Panc1 (cell line): ENCODE results near the gene H1-8. TPM values are rescaled to one million over a fixed set of nuclear protein-coding genes. Genes with fewer than 3 reads are reported as not detected.
"Not testable (repeated sequence)": the region's sequence is repeated elsewhere in the genome, so short reads cannot be mapped to it uniquely, and the experiment has no call there.

Experiments
- ATAC-seq: fragments of 200-7000 bp; cut with Tn5 transposase; 2 replicates; pipeline ENCODE4 v1.9.1; 2020; ENCODE audit warnings: mild to moderate bottlenecking, moderate library complexity
- BruUV-seq: library from RNA; stranded (reverse); fragments of 400-500 nt; replicated peaks from 2 replicates; lab custom pipeline; 2021; lab: Mats Ljungman, UMichigan
- CTCF ChIA-PET: fragments of 300-600 bp; sonication (Branson Sonifier 250); formaldehyde crosslinking; loops from one replicate; lab custom pipeline; 2022; ENCODE audit warnings: antibody characterized with exemption; lab: Charles Lee
- POLR2A ChIA-PET: fragments of 300-600 bp; sonication (Branson Sonifier 250); formaldehyde crosslinking; loops from one replicate; lab custom pipeline; 2022; ENCODE audit warnings: antibody characterized with exemption; lab: Charles Lee
- DNase-seq: peaks from one replicate; pipeline ENCODE4 v3.0.0-alpha.2; 2010; ENCODE audit warnings: low read depth, low spot score
- H3K27ac ChIP-seq: 2 replicates; pipeline ENCODE4 v1.5.1; 2011; ENCODE audit warnings: mild to moderate bottlenecking, low read length, inconsistent platforms
- H3K27me3 ChIP-seq: fragments of 200-500 bp; sonication (Bioruptor generic); 2 replicates; pipeline ENCODE4 v1.6.0; 2014; ENCODE audit warnings: low read length, inconsistent platforms; ENCODE audit not compliant: control insufficient read depth, insufficient read depth
- H3K36me3 ChIP-seq: fragments of 200-500 bp; sonication (Bioruptor generic); 2 replicates; pipeline ENCODE4 v1.5.1; 2014; ENCODE audit warnings: inconsistent platforms, mild to moderate bottlenecking, low read length, moderate library complexity; ENCODE audit not compliant: control insufficient read depth, insufficient read depth
- H3K4me1 ChIP-seq: 2 replicates; pipeline ENCODE4 v1.5.1; 2011; ENCODE audit warnings: inconsistent platforms, mild to moderate bottlenecking, low read length, moderate library complexity; ENCODE audit not compliant: control insufficient read depth, insufficient read depth
- H3K4me3 ChIP-seq, 2 experiments: 2 replicates each; pipeline ENCODE4 v1.5.1; 2011 to 2012; ENCODE audit warnings: low read depth in 2 of 2, low read length in 2 of 2, mild to moderate bottlenecking in 2 of 2, inconsistent platforms in 1 of 2, moderate library complexity in 1 of 2
- H3K9me3 ChIP-seq: fragments of 200-500 bp; sonication (Bioruptor generic); 2 replicates; pipeline ENCODE4 v1.5.1; 2014; ENCODE audit warnings: low read depth, mild to moderate bottlenecking, inconsistent platforms, low read length, moderate library complexity; ENCODE audit not compliant: control insufficient read depth, insufficient read depth
- POLR2AphosphoS5 ChIP-seq: IDR thresholded peaks from 2 replicates; pipeline ENCODE4 v1.6.1; 2012; ENCODE audit warnings: mild to moderate bottlenecking, low read depth, low read length, moderate library complexity
- SIN3A ChIP-seq: IDR thresholded peaks from 2 replicates; pipeline ENCODE4 v1.6.1; 2012; ENCODE audit warnings: low read depth, mild to moderate bottlenecking, low read length, moderate library complexity, borderline replicate concordance; ENCODE audit not compliant: insufficient read depth
- TCF7L2 ChIP-seq: IDR thresholded peaks from 2 replicates; pipeline ENCODE4 v1.6.1; 2011; ENCODE audit warnings: mild to moderate bottlenecking, low read depth, low read length, inconsistent platforms
- in situ Hi-C: cut with HindIII; loops from 2 replicates; pipeline ENCODE4 v1.10.0; 2016; ENCODE audit warnings: low sequenced_read_pairs, low pct_unique_long_range_greater_than_20kb
- intact Hi-C: fragments of 100-400 bp; cut with micrococcal nuclease; formaldehyde crosslinking; loops from one replicate; pipeline ENCODE4 v1.10.0; 2022; ENCODE audit not compliant: unreplicated experiment
- total RNA-seq: library from RNA; stranded (reverse); gene quantifications from one replicate; pipeline ENCODE4 v1.2.1, GENCODE V29; 2021; ENCODE audit not compliant: unreplicated experiment
- TF ChIP-seq, protein P1 (sequence below), 2 experiments: IDR thresholded peaks; 2 replicates each; pipeline ENCODE4 v1.6.1; 2011 to 2012; ENCODE audit warnings: low read depth in 2 of 2, control low read depth in 1 of 2, low read length in 1 of 2, mild to moderate bottlenecking in 1 of 2, moderate library complexity in 1 of 2; ENCODE audit not compliant: insufficient read depth in 1 of 2
- TF ChIP-seq, protein P2 (sequence below): fragments of 450-650 bp; IDR thresholded peaks from 2 replicates; pipeline ENCODE4 v1.5.1; 2017; ENCODE audit warnings: mild to moderate bottlenecking

Gene H1-8
- total RNA-seq, 1 experiment from 2014 or later = not detected

DNA sequence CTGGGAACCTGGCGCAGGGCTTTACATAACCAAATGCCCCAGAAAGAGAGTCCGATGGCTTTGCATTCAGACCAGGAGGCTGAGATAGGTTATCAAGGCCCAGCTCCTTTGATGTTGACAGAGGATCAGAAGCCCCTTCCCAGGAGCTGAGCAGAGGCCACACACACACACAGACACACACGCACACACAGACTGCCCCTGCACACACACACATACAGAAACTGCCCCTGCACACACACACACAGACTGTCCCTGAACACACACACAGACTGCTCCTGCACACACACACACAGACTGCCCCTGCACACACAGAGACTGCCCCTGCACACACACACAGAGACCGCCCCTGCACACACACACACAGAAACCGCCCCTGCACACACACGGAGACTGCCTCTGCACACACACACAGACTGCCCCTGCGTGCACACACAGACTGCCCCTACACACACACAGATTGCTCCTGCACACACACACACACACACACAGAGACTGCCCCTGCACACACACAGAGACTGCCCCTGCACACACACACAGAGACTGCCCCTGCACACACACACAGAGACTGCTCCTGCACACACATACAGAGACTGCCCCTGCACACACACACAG lies 27.0 kb upstream of the H1-8 start:
- in situ Hi-C loops, H3K4me3 ChIP-seq, H3K36me3 ChIP-seq, CTCF ChIA-PET, H3K9me3 ChIP-seq, DNase-seq, H3K27ac ChIP-seq, POLR2A ChIA-PET, H3K27me3 ChIP-seq, ATAC-seq, H3K4me1 ChIP-seq, BruUV-seq, intact Hi-C loops: not testable (repeated sequence)

DNA sequence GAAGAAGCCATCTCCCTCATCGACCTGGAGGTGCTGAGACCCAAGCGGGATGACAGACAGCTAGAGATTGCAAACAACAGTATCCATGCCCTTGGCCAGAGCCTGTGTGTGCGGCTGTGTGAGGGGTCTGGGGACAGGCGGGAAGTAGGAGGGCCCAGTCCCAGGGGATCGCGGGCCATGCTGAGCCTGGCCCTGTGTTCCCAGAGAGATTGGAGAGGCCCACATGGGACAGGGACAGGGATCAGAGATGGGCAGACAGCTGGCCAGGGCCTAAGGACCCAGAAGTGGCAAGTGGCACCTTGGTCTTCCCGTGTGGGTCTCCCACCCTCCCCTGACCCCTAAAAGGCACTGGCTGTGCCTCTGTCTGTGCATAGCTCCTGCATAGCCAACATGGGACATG lies 25.5 kb upstream of the H1-8 start:
- no peak for DNase-seq
- H3K4me3 ChIP-seq = no peak overlapping the region
- intact Hi-C loops = no loop called here
- H3K36me3 ChIP-seq = no peaks in the 10 kb centered on the region
- no peak for ATAC-seq
- no peaks in the 10 kb centered on the region for H3K27me3 ChIP-seq
- H3K4me1 ChIP-seq = no peaks in the 10 kb centered on the region
- no peaks in the 10 kb centered on the region for H3K9me3 ChIP-seq
- in situ Hi-C loops = no loop called here
- POLR2A ChIA-PET = no interaction called here
- TF ChIP-seq, protein P1, sequence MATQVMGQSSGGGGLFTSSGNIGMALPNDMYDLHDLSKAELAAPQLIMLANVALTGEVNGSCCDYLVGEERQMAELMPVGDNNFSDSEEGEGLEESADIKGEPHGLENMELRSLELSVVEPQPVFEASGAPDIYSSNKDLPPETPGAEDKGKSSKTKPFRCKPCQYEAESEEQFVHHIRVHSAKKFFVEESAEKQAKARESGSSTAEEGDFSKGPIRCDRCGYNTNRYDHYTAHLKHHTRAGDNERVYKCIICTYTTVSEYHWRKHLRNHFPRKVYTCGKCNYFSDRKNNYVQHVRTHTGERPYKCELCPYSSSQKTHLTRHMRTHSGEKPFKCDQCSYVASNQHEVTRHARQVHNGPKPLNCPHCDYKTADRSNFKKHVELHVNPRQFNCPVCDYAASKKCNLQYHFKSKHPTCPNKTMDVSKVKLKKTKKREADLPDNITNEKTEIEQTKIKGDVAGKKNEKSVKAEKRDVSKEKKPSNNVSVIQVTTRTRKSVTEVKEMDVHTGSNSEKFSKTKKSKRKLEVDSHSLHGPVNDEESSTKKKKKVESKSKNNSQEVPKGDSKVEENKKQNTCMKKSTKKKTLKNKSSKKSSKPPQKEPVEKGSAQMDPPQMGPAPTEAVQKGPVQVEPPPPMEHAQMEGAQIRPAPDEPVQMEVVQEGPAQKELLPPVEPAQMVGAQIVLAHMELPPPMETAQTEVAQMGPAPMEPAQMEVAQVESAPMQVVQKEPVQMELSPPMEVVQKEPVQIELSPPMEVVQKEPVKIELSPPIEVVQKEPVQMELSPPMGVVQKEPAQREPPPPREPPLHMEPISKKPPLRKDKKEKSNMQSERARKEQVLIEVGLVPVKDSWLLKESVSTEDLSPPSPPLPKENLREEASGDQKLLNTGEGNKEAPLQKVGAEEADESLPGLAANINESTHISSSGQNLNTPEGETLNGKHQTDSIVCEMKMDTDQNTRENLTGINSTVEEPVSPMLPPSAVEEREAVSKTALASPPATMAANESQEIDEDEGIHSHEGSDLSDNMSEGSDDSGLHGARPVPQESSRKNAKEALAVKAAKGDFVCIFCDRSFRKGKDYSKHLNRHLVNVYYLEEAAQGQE (IDR thresholded peaks at IDR 0.05; ENCODE audit: insufficient read depth in 1 of 2, low read depth in 2 of 2, low read length in 1 of 2) = no peak
- no peak for TF ChIP-seq SIN3A
- TF ChIP-seq, protein P2, sequence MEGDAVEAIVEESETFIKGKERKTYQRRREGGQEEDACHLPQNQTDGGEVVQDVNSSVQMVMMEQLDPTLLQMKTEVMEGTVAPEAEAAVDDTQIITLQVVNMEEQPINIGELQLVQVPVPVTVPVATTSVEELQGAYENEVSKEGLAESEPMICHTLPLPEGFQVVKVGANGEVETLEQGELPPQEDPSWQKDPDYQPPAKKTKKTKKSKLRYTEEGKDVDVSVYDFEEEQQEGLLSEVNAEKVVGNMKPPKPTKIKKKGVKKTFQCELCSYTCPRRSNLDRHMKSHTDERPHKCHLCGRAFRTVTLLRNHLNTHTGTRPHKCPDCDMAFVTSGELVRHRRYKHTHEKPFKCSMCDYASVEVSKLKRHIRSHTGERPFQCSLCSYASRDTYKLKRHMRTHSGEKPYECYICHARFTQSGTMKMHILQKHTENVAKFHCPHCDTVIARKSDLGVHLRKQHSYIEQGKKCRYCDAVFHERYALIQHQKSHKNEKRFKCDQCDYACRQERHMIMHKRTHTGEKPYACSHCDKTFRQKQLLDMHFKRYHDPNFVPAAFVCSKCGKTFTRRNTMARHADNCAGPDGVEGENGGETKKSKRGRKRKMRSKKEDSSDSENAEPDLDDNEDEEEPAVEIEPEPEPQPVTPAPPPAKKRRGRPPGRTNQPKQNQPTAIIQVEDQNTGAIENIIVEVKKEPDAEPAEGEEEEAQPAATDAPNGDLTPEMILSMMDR = no peak
- no peak for TF ChIP-seq TCF7L2
- BruUV-seq = no TSS peak
- CTCF ChIA-PET = no interaction called here
- no peak overlapping the region for H3K27ac ChIP-seq

DNA sequence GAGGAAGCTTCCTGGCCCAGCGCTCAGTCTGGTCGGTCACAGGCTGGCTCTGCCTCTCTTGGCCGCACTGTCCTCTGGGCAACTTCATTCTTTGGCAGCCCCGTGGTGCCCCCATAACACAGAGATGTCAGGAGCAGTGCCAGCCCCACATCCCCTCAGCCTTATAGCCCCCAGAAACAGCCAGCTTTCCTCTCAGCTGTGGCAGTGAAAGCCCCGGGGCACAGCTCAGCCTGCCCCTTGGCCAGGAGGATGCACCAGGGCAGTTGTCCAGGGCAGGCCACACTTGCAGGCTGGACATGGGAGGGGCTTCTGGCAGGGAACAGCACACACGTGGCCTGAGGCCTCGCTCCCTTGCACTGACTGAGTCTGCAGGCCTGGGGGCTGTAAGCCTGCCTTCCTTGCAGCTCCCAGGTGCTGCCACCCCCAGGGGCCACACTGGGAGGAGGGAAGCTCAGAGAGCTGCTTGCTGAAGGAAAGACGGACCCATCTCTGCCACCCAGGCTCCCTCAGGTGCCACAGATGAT lies 24.9 kb upstream of the H1-8 start:
- TF ChIP-seq TCF7L2 (no peak), POLR2AphosphoS5 (no peak), SIN3A (no peak)
- TF ChIP-seq, protein P2 = no peak
- TF ChIP-seq, protein P1 (IDR thresholded peaks at IDR 0.05; ENCODE audit: insufficient read depth in 1 of 2, low read depth in 2 of 2, low read length in 1 of 2) = no peak
- intact Hi-C loops (no loop called here), in situ Hi-C loops (no loop called here)
- CTCF ChIA-PET = no interaction called here
- no peaks in the 10 kb centered on the region for H3K4me1 ChIP-seq
- DNase-seq (no peak), ATAC-seq (no peak)
- H3K4me3 ChIP-seq = no peak overlapping the region
- H3K27ac ChIP-seq = no peak overlapping the region
- POLR2A ChIA-PET = no interaction called here
- H3K27me3 ChIP-seq = no peaks in the 10 kb centered on the region
- H3K36me3 ChIP-seq = no peaks in the 10 kb centered on the region
- BruUV-seq = no TSS peak
- H3K9me3 ChIP-seq = no peaks in the 10 kb centered on the region
